Jurkat, Clone E6-1 (cell line): Measurements from ENCODE around the gene IYD.

Source experiments
- DNase-seq: peaks from one replicate; pipeline ENCODE4 v3.0.0-alpha.2; 2011; ENCODE audit warnings: low read depth, low spot score
- H3K4me3 ChIP-seq: 2 replicates; pipeline ENCODE4 v1.5.1; 2011; ENCODE audit warnings: mild to moderate bottlenecking, low read length, control low read depth, moderate library complexity

IYD gene

GRCh38 chr6:150391414-150391813 is 22.6 kb downstream of the IYD start:
- no peak for DNase-seq
- no peak overlapping the region for H3K4me3 ChIP-seq

- no peak overlapping the region for H3K4me3 ChIP-seq
- no peak for DNase-seq
These were observed 23.1 kb downstream of the IYD start for GRCh38 chr6:150391890-150392289.

- no peak for DNase-seq
- H3K4me3 ChIP-seq, result no peak overlapping the region
These were observed 23.8 kb downstream of the IYD start for GRCh38 chr6:150392452-150393220.

GRCh38 chr6:150394053-150394898 is 25.5 kb downstream of the IYD start:
- H3K4me3 ChIP-seq, result no peak overlapping the region
- no peak for DNase-seq

- no peak for DNase-seq
- H3K4me3 ChIP-seq, result no peak overlapping the region
These were observed 26.1 kb downstream of the IYD start for GRCh38 chr6:150394899-150395295.

- no peak overlapping the region for H3K4me3 ChIP-seq
- peak; percentile 45 for DNase-seq
These were observed 26.7 kb downstream of the IYD start for GRCh38 chr6:150395388-150396009.

GRCh38 chr6:150403458-150404246 is 34.8 kb downstream of the IYD start:
- no peak for DNase-seq
- H3K4me3 ChIP-seq, result no peak overlapping the region

- H3K4me3 ChIP-seq, result no peak overlapping the region
- DNase-seq, result no peak
These were observed 38.1 kb downstream of the IYD start for GRCh38 chr6:150406948-150407347.

- no peak for DNase-seq
- H3K4me3 ChIP-seq, result no peak overlapping the region
These were observed 40.0 kb downstream of the IYD start for GRCh38 chr6:150408842-150409241.

- H3K4me3 ChIP-seq, result no peak overlapping the region
- no peak for DNase-seq
These were observed 40.8 kb downstream of the IYD start for GRCh38 chr6:150409576-150410066.

- no peak for DNase-seq
- no peak overlapping the region for H3K4me3 ChIP-seq
These were observed 41.6 kb downstream of the IYD start for GRCh38 chr6:150410399-150410798.

GRCh38 chr6:150410906-150411305 is 42.1 kb downstream of the IYD start:
- H3K4me3 ChIP-seq, result no peak overlapping the region
- no peak for DNase-seq

GRCh38 chr6:150412221-150412620 is 43.4 kb downstream of the IYD start:
- H3K4me3 ChIP-seq, result no peak overlapping the region
- DNase-seq, result no peak

GRCh38 chr6:150413198-150413597 is 44.4 kb downstream of the IYD start:
- H3K4me3 ChIP-seq, result no peak overlapping the region
- no peak for DNase-seq

GRCh38 chr6:150413781-150414281 is 45.0 kb downstream of the IYD start:
- DNase-seq, result no peak
- no peak overlapping the region for H3K4me3 ChIP-seq

GRCh38 chr6:150416128-150416527 is 47.3 kb downstream of the IYD start:
- no peak overlapping the region for H3K4me3 ChIP-seq
- DNase-seq, result no peak

GRCh38 chr6:150417250-150417649 is 48.4 kb downstream of the IYD start:
- H3K4me3 ChIP-seq, result no peak overlapping the region
- DNase-seq, result no peak

GRCh38 chr6:150417899-150418826 is 49.4 kb downstream of the IYD start:
- no peak overlapping the region for H3K4me3 ChIP-seq
- DNase-seq, result peak; percentile 60
